ENCODE results near the gene UNC5C. TPM values are rescaled to one million over a fixed set of nuclear protein-coding genes. Genes with fewer than 3 reads are reported as not detected.
A peak's percentile ranks its signal among the peaks of the same experiment; 100 is the strongest.

UNC5C gene
- total and polyA plus RNA-seq, 5 donors from 2014 or later = 0.01 to 0.13 TPM; not detected in 3

DNA sequence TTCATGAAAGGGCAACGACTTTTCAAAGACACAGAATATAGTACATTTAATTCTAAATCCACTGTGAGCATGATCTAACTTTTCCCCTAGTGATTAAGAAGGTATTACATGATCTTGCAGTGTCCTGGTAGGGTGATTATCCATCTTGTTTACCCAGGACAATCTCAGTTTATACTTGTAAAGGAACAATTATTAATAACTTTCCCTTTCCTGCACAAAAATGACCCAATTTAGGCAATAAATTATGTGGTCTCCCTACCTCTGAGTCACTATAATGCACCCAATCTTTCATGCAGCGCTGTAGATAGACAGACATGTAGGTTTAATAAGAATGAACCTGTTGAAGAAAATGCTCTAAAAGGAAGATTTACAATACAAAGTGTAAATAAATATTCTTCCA lies 22.7 kb downstream of the UNC5C start:
- Histone ChIP-seq H3K27ac (ENCODE audit: insufficient read depth, low read length, poor library complexity, severe bottlenecking) (no peak overlapping the region), H3K4me3 (ENCODE audit: low read depth, low read length) (no peak overlapping the region), H3K4me1 (ENCODE audit: control insufficient read depth, insufficient read depth, low read length, poor library complexity, severe bottlenecking) (no peaks in the 10 kb centered on the region), H3K36me3 (ENCODE audit: control insufficient read depth, insufficient read depth, low read length) (no peaks in the 10 kb centered on the region), H3K9me3 (ENCODE audit: control insufficient read depth in 2 of 2, low read length in 2 of 2) (no peaks in the 10 kb centered on the region), H3K27me3 (ENCODE audit: control insufficient read depth, insufficient read depth, low read length) (no peaks in the 10 kb centered on the region)
- H3K9me3 Mint-ChIP-seq = no peaks in the 10 kb centered on the region
- H3K36me3 Mint-ChIP-seq = no peaks in the 10 kb centered on the region
- no peak for ATAC-seq (ENCODE audit: low read depth in 2 of 2)
- no peak for DNase-seq
- H3K4me1 Mint-ChIP-seq = no peaks in the 10 kb centered on the region
- H3K27me3 Mint-ChIP-seq = peaks cover 5% of the 10 kb centered on the region
- H3K27ac Mint-ChIP-seq = no peak overlapping the region
- H3K4me3 Mint-ChIP-seq = no peak overlapping the region

GRCh38 chr4:95524729-95525128 lies 24.0 kb downstream of the UNC5C start:
- Mint-ChIP-seq H3K27me3 (peaks cover 5% of the 10 kb centered on the region), H3K4me1 (no peaks in the 10 kb centered on the region), H3K36me3 (no peaks in the 10 kb centered on the region), H3K9me3 (no peaks in the 10 kb centered on the region), H3K4me3 (no peak overlapping the region), H3K27ac (no peak overlapping the region)
- no peaks in the 10 kb centered on the region for H3K4me1 ChIP-seq (ENCODE audit: control insufficient read depth, insufficient read depth, low read length, poor library complexity, severe bottlenecking)
- H3K27ac ChIP-seq (ENCODE audit: insufficient read depth, low read length, poor library complexity, severe bottlenecking) = no peak overlapping the region
- H3K4me3 ChIP-seq (ENCODE audit: low read depth, low read length) = no peak overlapping the region
- no peaks in the 10 kb centered on the region for H3K27me3 ChIP-seq (ENCODE audit: control insufficient read depth, insufficient read depth, low read length)
- no peak for DNase-seq
- ATAC-seq (ENCODE audit: low read depth in 2 of 2) = no peak
- H3K9me3 ChIP-seq (ENCODE audit: control insufficient read depth in 2 of 2, low read length in 2 of 2) = no peaks in the 10 kb centered on the region
- no peaks in the 10 kb centered on the region for H3K36me3 ChIP-seq (ENCODE audit: control insufficient read depth, insufficient read depth, low read length)

DNA sequence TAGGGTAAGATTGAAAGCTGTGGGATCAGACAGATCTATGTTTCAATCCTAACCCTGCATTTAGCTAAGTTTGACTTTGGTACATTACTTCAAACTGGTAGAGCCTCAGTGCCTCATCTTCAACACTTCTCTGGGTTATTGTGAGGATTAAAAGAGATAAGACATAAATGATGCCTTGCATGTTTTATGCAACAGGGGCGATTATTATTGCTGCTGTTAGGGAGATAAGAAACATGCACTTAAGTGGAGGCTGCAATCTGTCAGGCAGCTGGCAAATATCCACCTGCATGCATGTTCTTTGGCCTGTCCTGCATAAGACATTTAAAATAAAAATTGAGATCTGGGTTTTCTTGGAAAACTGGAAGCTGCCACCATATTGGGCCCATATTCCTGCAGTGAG lies 24.6 kb downstream of the UNC5C start:
- Mint-ChIP-seq H3K27me3 (peaks cover 5% of the 10 kb centered on the region), H3K36me3 (no peaks in the 10 kb centered on the region), H3K4me3 (no peak overlapping the region), H3K9me3 (no peaks in the 10 kb centered on the region), H3K4me1 (no peaks in the 10 kb centered on the region), H3K27ac (no peak overlapping the region)
- no peak overlapping the region for H3K4me3 ChIP-seq (ENCODE audit: low read depth, low read length)
- ATAC-seq (ENCODE audit: low read depth in 2 of 2) = no peak
- H3K4me1 ChIP-seq (ENCODE audit: control insufficient read depth, insufficient read depth, low read length, poor library complexity, severe bottlenecking) = no peaks in the 10 kb centered on the region
- no peak overlapping the region for H3K27ac ChIP-seq (ENCODE audit: insufficient read depth, low read length, poor library complexity, severe bottlenecking)
- H3K9me3 ChIP-seq (ENCODE audit: control insufficient read depth in 2 of 2, low read length in 2 of 2) = no peaks in the 10 kb centered on the region
- no peaks in the 10 kb centered on the region for H3K27me3 ChIP-seq (ENCODE audit: control insufficient read depth, insufficient read depth, low read length)
- no peak for DNase-seq
- H3K36me3 ChIP-seq (ENCODE audit: control insufficient read depth, insufficient read depth, low read length) = no peaks in the 10 kb centered on the region

GRCh38 chr4:95522682-95523530 lies 25.9 kb downstream of the UNC5C start:
- Mint-ChIP-seq H3K36me3 (no peaks in the 10 kb centered on the region), H3K27ac (peak overlapping the region in 1 of 3 donors; percentile 2), H3K9me3 (no peaks in the 10 kb centered on the region), H3K4me1 (no peaks in the 10 kb centered on the region), H3K4me3 (no peak overlapping the region), H3K27me3 (peaks cover 5% of the 10 kb centered on the region)
- H3K4me1 ChIP-seq (ENCODE audit: control insufficient read depth, insufficient read depth, low read length, poor library complexity, severe bottlenecking) = no peaks in the 10 kb centered on the region
- H3K36me3 ChIP-seq (ENCODE audit: control insufficient read depth, insufficient read depth, low read length) = no peaks in the 10 kb centered on the region
- ATAC-seq (ENCODE audit: low read depth in 2 of 2) (no peak), DNase-seq (no peak)
- H3K4me3 ChIP-seq (ENCODE audit: low read depth, low read length) = no peak overlapping the region
- no peaks in the 10 kb centered on the region for H3K27me3 ChIP-seq (ENCODE audit: control insufficient read depth, insufficient read depth, low read length)
- no peaks in the 10 kb centered on the region for H3K9me3 ChIP-seq (ENCODE audit: control insufficient read depth in 2 of 2, low read length in 2 of 2)
- H3K27ac ChIP-seq (ENCODE audit: insufficient read depth, low read length, poor library complexity, severe bottlenecking) = no peak overlapping the region

DNA sequence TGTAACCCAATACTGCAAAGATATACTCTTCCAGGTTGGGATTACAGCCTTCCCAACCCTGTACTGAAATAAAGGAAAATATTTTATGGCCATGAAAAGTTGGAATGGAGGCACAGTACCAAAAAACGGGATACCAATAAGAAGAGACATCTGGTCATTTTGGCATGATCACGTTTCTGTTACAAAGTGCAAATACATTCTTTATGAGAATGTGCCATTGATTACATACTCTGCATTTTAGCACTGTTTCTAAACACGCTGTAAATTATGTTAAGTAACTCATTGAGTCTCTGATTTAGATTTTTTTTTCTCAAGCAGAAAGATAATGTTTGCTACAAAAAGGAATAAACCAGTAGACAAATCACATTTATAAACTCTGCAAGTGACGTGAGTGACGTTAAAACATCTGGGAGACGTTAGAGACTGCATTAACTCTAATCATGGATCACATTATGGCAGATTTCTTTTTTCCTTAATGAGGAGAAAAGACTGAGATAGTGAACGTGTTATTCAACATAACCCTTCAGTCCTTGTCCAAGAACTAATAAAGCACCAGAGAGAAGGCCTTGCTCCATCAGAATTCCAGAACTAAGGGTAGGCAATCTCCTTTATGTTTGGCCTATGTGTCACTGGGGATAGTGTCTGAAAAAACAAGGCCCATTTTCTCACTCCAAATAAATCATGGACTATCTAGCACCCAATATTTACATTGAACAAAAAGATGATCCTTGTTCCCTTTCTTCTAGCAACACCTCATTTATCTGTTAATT lies 31.0 kb downstream of the UNC5C start:
- peaks cover 4% of the 10 kb centered on the region for H3K27me3 Mint-ChIP-seq
- Histone ChIP-seq H3K4me1 (ENCODE audit: control insufficient read depth, insufficient read depth, low read length, poor library complexity, severe bottlenecking) (no peaks in the 10 kb centered on the region), H3K27me3 (ENCODE audit: control insufficient read depth, insufficient read depth, low read length) (no peaks in the 10 kb centered on the region), H3K4me3 (ENCODE audit: low read depth, low read length) (no peak overlapping the region), H3K36me3 (ENCODE audit: control insufficient read depth, insufficient read depth, low read length) (no peaks in the 10 kb centered on the region), H3K27ac (ENCODE audit: insufficient read depth, low read length, poor library complexity, severe bottlenecking) (no peak overlapping the region), H3K9me3 (ENCODE audit: control insufficient read depth in 2 of 2, low read length in 2 of 2) (no peaks in the 10 kb centered on the region)
- DNase-seq = no peak
- no peaks in the 10 kb centered on the region for H3K36me3 Mint-ChIP-seq
- peaks cover 0 to 3% (median 0%) of the 10 kb centered on the region in 7 donors for H3K9me3 Mint-ChIP-seq
- H3K4me3 Mint-ChIP-seq = no peak overlapping the region
- no peaks in the 10 kb centered on the region for H3K4me1 Mint-ChIP-seq
- ATAC-seq (ENCODE audit: low read depth in 2 of 2) = no peak
- H3K27ac Mint-ChIP-seq = no peak overlapping the region

- H3K36me3 ChIP-seq (ENCODE audit: control insufficient read depth, insufficient read depth, low read length) = no peaks in the 10 kb centered on the region
- no peak overlapping the region for H3K27ac Mint-ChIP-seq
- no peak overlapping the region for H3K4me3 ChIP-seq (ENCODE audit: low read depth, low read length)
- no peak for ATAC-seq (ENCODE audit: low read depth in 2 of 2)
- H3K27me3 Mint-ChIP-seq = no peaks in the 10 kb centered on the region
- no peak overlapping the region for H3K4me3 Mint-ChIP-seq
- no peaks in the 10 kb centered on the region for H3K9me3 ChIP-seq (ENCODE audit: control insufficient read depth in 2 of 2, low read length in 2 of 2)
- H3K27ac ChIP-seq (ENCODE audit: insufficient read depth, low read length, poor library complexity, severe bottlenecking) = no peak overlapping the region
- H3K4me1 ChIP-seq (ENCODE audit: control insufficient read depth, insufficient read depth, low read length, poor library complexity, severe bottlenecking) = no peaks in the 10 kb centered on the region
- no peaks in the 10 kb centered on the region for H3K4me1 Mint-ChIP-seq
- no peaks in the 10 kb centered on the region for H3K27me3 ChIP-seq (ENCODE audit: control insufficient read depth, insufficient read depth, low read length)
- H3K36me3 Mint-ChIP-seq = no peaks in the 10 kb centered on the region
- peaks cover 0 to 3% (median 0%) of the 10 kb centered on the region in 7 donors for H3K9me3 Mint-ChIP-seq
- no peak for DNase-seq
Measured at GRCh38 chr4:95516528-95517017, 32.2 kb downstream of the UNC5C start.

GRCh38 chr4:95515589-95515988 lies 33.2 kb downstream of the UNC5C start:
- no peaks in the 10 kb centered on the region for H3K4me1 Mint-ChIP-seq
- no peak overlapping the region for H3K27ac Mint-ChIP-seq
- DNase-seq (no peak), ATAC-seq (ENCODE audit: low read depth in 2 of 2) (no peak)
- no peaks in the 10 kb centered on the region for H3K27me3 Mint-ChIP-seq
- H3K36me3 Mint-ChIP-seq = no peaks in the 10 kb centered on the region
- H3K27ac ChIP-seq (ENCODE audit: insufficient read depth, low read length, poor library complexity, severe bottlenecking) = no peak overlapping the region
- no peaks in the 10 kb centered on the region for H3K27me3 ChIP-seq (ENCODE audit: control insufficient read depth, insufficient read depth, low read length)
- no peak overlapping the region for H3K4me3 ChIP-seq (ENCODE audit: low read depth, low read length)
- no peaks in the 10 kb centered on the region for H3K4me1 ChIP-seq (ENCODE audit: control insufficient read depth, insufficient read depth, low read length, poor library complexity, severe bottlenecking)
- peaks cover 0 to 3% (median 0%) of the 10 kb centered on the region in 7 donors for H3K9me3 Mint-ChIP-seq
- no peaks in the 10 kb centered on the region for H3K9me3 ChIP-seq (ENCODE audit: control insufficient read depth in 2 of 2, low read length in 2 of 2)
- H3K36me3 ChIP-seq (ENCODE audit: control insufficient read depth, insufficient read depth, low read length) = no peaks in the 10 kb centered on the region
- H3K4me3 Mint-ChIP-seq = no peak overlapping the region
